ENCODE results near the gene HSH2D. TPM values are rescaled to one million over a fixed set of nuclear protein-coding genes. Genes with fewer than 3 reads are reported as not detected.

HSH2D gene
- total RNA-seq, 6 donors from 2014 or later = 5.9 to 12.6 (median 8.2) TPM

GRCh38 chr19:16190736-16191135, 47.3 kb downstream of the HSH2D start:
- H3K4me3 ChIP-seq = no peak overlapping the region

GRCh38 chr19:16191216-16191908, 47.9 kb downstream of the HSH2D start:
- DNase-seq = no peak
- peaks cover 7 to 23% (median 11%) of the 10 kb centered on the region in 4 donors for H3K4me1 ChIP-seq
- ATAC-seq (ENCODE audit: low FRiP score in 2 of 2) = no peak
- TF ChIP-seq POLR2A (IDR thresholded peaks at IDR 0.05) (no peak), CTCF (IDR thresholded peaks at IDR 0.05) (no peak), POLR2AphosphoS5 (IDR thresholded peaks at IDR 0.05) (no peak), EP300 (IDR thresholded peaks at IDR 0.05) (no peak)
- H3K27me3 ChIP-seq = no peaks in the 10 kb centered on the region
- H3K27ac ChIP-seq = no peak overlapping the region
- H3K9me3 ChIP-seq = no peaks in the 10 kb centered on the region
- no peak overlapping the region for H3K4me3 ChIP-seq
- H3K36me3 ChIP-seq = peaks cover 19 to 65% (median 45%) of the 10 kb centered on the region in 4 donors
- 77 to 86% methylated on average over 8 to 16 of the region's 16 CpGs for WGBS, 2 donors

More at GRCh38 chr19:16190736-16191135, 47.3 kb downstream of the HSH2D start:
- TF ChIP-seq POLR2A (IDR thresholded peaks at IDR 0.05) = no peak
- no peak for TF ChIP-seq EP300 (IDR thresholded peaks at IDR 0.05)
- no peak for TF ChIP-seq CTCF (IDR thresholded peaks at IDR 0.05)
- no peak for TF ChIP-seq POLR2AphosphoS5 (IDR thresholded peaks at IDR 0.05)
- Histone ChIP-seq H3K9me3 (no peaks in the 10 kb centered on the region), H3K4me1 (peaks cover 12 to 29% (median 17%) of the 10 kb centered on the region in 4 donors), H3K27me3 (no peaks in the 10 kb centered on the region), H3K36me3 (peaks cover 19 to 65% (median 45%) of the 10 kb centered on the region in 4 donors), H3K27ac (no peak overlapping the region)
- ATAC-seq (ENCODE audit: low FRiP score in 2 of 2) (no peak), DNase-seq (no peak)
- 93 to 94% methylated on average over 8 to 10 of the region's 10 CpGs for WGBS, 2 donors

- Histone ChIP-seq H3K27me3 (no peaks in the 10 kb centered on the region), H3K9me3 (no peaks in the 10 kb centered on the region), H3K36me3 (peaks cover 19 to 50% (median 33%) of the 10 kb centered on the region in 4 donors), H3K27ac (no peak overlapping the region), H3K4me1 (peaks cover 9 to 15% (median 10%) of the 10 kb centered on the region in 4 donors), H3K4me3 (no peak overlapping the region)
- WGBS, 2 donors = 93 to 96% methylated on average over 10 of the region's 10 CpGs
- no peak for DNase-seq
- no peak for ATAC-seq (ENCODE audit: low FRiP score in 2 of 2)
- no peak for TF ChIP-seq POLR2AphosphoS5 (IDR thresholded peaks at IDR 0.05)
- TF ChIP-seq CTCF (IDR thresholded peaks at IDR 0.05) = no peak
- TF ChIP-seq EP300 (IDR thresholded peaks at IDR 0.05) = no peak
- no peak for TF ChIP-seq POLR2A (IDR thresholded peaks at IDR 0.05)
These were observed 50.0 kb downstream of the HSH2D start for GRCh38 chr19:16193466-16193865.

DNA sequence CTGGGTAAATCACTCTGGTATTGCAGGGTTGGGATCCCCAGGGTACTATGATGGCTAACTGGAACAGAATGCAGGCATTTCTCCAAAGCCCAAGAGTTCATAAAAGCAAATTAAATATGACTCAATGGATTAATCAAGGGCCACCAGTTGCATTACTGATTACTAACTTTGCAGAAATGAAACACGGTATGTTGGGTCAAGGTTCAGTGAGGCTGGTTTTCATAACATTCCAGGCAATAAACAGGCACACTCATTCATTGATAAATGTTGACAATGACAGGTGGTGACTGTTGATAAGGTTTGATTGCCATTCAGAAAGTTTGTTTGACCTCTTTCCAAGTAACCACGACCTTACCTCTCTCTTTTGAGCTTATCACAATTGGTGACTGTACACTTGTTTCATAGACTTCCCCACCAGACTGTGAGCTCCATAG, 53.7 kb downstream of the HSH2D start:
- DNase-seq (no peak), ATAC-seq (ENCODE audit: low FRiP score in 2 of 2) (no peak)
- H3K9me3 ChIP-seq = no peaks in the 10 kb centered on the region
- H3K27ac ChIP-seq = peak overlapping the region; percentile 73 to 91 (median 88)
- no peak for TF ChIP-seq CTCF (IDR thresholded peaks at IDR 0.05)
- no peak for TF ChIP-seq POLR2A (IDR thresholded peaks at IDR 0.05)
- peak in 1 of 4 donors; percentile 14 for TF ChIP-seq EP300 (IDR thresholded peaks at IDR 0.05)
- TF ChIP-seq POLR2AphosphoS5 (IDR thresholded peaks at IDR 0.05) = peak in 1 of 2 donors; percentile 31
- 27 to 41% methylated on average over 2 of the region's 2 CpGs for WGBS, 2 donors
- peak overlapping the region; percentile 2 to 100 (median 80) for H3K4me3 ChIP-seq
- H3K36me3 ChIP-seq = peaks cover 0 to 32% (median 17%) of the 10 kb centered on the region in 4 donors
- H3K27me3 ChIP-seq = no peaks in the 10 kb centered on the region
- peaks cover 31 to 38% (median 35%) of the 10 kb centered on the region in 4 donors for H3K4me1 ChIP-seq
